ENCODE data around the gene F2RL3.

Gene F2RL3

DNA sequence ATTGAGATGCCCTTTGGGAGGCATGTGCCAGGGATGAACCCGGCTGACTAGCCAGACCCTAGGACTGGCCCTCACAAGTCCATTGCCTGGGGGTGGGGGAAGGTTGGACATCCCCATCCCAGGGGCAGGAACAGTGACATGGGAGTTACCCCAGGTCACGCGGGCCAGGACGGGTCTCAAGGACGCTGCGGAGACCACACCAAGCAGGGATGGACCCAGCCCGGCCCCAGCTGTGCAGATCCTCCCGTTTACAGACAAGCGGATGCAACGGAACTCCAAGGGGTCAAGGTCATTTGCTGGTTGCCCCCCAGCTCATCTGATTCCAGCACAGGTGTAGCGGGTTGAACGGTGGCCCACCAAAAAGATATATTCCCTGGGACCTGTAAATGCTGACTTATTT is 20.0 kb downstream of the F2RL3 start:
- TF ChIP-seq, protein P1, sequence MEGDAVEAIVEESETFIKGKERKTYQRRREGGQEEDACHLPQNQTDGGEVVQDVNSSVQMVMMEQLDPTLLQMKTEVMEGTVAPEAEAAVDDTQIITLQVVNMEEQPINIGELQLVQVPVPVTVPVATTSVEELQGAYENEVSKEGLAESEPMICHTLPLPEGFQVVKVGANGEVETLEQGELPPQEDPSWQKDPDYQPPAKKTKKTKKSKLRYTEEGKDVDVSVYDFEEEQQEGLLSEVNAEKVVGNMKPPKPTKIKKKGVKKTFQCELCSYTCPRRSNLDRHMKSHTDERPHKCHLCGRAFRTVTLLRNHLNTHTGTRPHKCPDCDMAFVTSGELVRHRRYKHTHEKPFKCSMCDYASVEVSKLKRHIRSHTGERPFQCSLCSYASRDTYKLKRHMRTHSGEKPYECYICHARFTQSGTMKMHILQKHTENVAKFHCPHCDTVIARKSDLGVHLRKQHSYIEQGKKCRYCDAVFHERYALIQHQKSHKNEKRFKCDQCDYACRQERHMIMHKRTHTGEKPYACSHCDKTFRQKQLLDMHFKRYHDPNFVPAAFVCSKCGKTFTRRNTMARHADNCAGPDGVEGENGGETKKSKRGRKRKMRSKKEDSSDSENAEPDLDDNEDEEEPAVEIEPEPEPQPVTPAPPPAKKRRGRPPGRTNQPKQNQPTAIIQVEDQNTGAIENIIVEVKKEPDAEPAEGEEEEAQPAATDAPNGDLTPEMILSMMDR (conservative IDR thresholded peaks at IDR 0.05; ENCODE audit: low read depth, low read length), result no peak
- no peak overlapping the region for H3K4me3 ChIP-seq (ENCODE audit: low read depth, low read length)
- no peak for DNase-seq (ENCODE audit: low read depth)

DNA sequence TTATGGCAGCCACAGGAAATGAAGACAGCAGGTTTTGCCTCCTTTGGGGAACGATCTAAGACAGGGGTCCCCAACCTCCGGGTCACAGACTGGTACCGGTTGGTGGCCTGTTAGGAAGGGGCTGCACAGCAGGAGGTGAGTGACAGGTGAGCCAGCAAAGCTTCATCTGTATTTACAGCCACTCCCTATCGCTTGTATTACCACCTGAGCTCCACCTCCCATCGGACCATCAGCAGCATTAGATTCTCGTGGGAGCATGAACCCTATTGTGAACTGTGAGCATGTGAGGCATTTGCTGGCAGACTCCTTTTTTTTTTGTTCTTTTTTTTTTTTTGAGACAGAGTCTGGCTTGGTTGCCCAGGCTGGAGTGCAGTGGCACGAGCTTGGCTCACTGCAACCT is 22.2 kb downstream of the F2RL3 start:
- TF ChIP-seq, protein P1 (conservative IDR thresholded peaks at IDR 0.05; ENCODE audit: low read depth, low read length), result no peak
- H3K4me3 ChIP-seq (ENCODE audit: low read depth, low read length), result no peak overlapping the region
- DNase-seq (ENCODE audit: low read depth), result no peak

DNA sequence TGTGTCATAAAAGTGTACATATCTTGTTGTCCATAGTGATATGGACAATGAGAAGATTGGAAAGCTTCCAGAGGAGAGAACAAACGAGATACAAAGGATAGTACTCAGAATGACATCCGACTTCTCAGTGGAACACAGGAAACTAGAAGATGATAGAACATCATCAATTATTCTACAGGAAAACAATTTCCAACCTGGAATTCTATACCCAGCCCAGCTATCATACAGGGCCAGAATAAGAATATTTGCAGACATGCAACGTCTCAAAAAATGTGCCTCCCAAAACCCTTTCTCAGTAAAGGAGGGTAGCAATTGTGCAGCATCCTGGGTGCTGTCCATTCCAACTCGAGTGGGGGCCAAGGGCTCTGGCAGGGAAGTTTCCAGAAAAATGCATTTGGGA is 24.0 kb downstream of the F2RL3 start:
- DNase-seq (ENCODE audit: low read depth), result no peak
- no peak overlapping the region for H3K4me3 ChIP-seq (ENCODE audit: low read depth, low read length)
- TF ChIP-seq, protein P1 (conservative IDR thresholded peaks at IDR 0.05; ENCODE audit: low read depth, low read length), result no peak

DNA sequence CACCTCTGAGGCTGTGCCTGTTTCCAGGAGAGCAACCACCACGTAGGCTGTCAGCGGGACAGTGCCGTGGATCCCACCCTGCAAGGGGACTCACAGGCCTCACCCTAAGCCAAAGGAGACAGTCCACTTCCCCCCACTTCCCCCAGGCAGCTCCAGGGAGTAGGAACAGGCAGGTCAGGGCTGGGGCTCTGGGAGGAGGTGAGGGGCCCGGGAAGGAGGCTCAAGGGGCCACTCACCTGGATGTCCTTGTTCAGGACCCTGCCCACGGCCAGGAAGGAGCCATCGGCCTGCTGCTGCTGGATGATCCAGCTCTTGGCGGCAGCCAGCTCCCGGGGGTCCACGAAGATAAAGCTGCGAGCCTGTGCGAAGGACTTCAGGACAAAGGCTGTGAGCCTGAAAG is 25.6 kb downstream of the F2RL3 start:
- no peak overlapping the region for H3K4me3 ChIP-seq (ENCODE audit: low read depth, low read length)
- TF ChIP-seq, protein P1 (conservative IDR thresholded peaks at IDR 0.05; ENCODE audit: low read depth, low read length), result no peak
- no peak for DNase-seq (ENCODE audit: low read depth)

DNA sequence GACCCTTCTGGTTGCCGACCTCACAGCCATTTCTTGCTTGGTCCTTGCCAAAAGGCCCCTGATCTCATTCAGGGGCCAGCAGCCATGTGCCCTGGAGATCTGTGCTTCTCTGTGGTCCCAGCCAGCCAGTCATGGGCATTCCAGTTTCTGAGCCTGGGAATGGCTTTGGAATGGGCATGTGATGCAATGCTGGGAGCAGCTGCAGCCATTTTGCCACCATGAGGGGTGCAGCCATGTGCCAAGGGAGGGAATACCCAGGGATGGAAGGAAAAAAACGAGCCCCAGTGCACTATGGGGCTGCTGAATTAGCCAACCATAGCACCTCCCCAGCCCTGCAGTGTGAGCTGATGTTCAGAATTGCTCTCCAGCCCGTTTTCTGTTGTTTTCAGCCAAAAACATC is 26.3 kb downstream of the F2RL3 start:
- TF ChIP-seq, protein P1 (conservative IDR thresholded peaks at IDR 0.05; ENCODE audit: low read depth, low read length), result no peak
- no peak overlapping the region for H3K4me3 ChIP-seq (ENCODE audit: low read depth, low read length)
- no peak for DNase-seq (ENCODE audit: low read depth)

DNA sequence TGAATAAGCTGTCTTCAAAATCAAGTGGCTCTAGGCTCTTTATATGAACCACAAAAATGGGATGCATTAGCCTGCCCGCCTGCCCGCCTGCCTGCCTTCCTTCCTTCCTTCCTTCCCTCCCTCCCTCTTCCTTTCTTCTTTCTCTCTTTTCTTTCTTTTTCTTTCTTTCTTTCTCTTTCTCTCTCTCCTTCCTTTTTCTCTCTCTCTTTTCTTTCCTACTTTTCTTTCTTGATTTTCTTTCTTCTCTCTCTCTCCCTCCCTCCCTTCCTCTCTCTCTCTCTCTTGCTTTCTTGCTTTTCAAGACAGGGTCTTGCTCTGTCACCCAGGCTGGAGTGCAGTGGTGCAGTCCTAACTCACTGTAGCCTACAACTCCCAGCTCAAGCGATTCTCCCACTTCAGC is 26.9 kb downstream of the F2RL3 start:
- TF ChIP-seq, protein P1 (conservative IDR thresholded peaks at IDR 0.05; ENCODE audit: low read depth, low read length), result no peak
- H3K4me3 ChIP-seq (ENCODE audit: low read depth, low read length), result no peak overlapping the region
- no peak for DNase-seq (ENCODE audit: low read depth)

DNA sequence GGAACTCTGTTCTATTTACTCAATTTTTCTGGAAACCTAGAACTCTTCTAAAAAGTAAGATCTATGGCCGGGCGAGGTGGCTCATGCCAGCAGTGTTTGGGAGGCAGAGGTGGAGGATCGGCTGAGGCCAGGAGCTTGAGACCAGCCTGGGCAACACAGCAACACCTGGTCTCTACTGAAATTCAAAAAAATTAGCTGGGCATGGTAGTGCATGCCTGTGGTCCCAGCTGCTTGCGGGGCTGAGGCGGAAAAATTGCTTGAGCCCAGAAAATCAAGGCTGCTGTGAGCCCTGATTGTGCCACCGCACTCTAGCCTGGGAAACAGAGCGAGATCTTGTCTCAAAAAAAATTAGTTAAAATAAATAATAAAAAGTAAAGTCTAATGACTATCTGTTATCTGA is 28.6 kb downstream of the F2RL3 start:
- TF ChIP-seq, protein P1 (conservative IDR thresholded peaks at IDR 0.05; ENCODE audit: low read depth, low read length), result no peak
- DNase-seq (ENCODE audit: low read depth), result no peak
- no peak overlapping the region for H3K4me3 ChIP-seq (ENCODE audit: low read depth, low read length)
